Stimulated activated CD4-positive, alpha-beta T cell treated with anti-CD3 and anti-CD28 coated beads, TNF-alpha, amount 100 ng/mL, for 1 hour (primary cell): ENCODE data around the gene MAN1A1.
"Not testable (repeated sequence)": the region's sequence is repeated elsewhere in the genome, so short reads cannot be mapped to it uniquely, and the experiment has no call there.

Experiments
- DNase-seq, 3 donors: peaks; one replicate each; pipeline ENCODE4 v3.0.0-alpha.2; 2020; ENCODE audit warnings: low read depth in 3 of 3, low spot score in 1 of 3

Gene MAN1A1

DNA sequence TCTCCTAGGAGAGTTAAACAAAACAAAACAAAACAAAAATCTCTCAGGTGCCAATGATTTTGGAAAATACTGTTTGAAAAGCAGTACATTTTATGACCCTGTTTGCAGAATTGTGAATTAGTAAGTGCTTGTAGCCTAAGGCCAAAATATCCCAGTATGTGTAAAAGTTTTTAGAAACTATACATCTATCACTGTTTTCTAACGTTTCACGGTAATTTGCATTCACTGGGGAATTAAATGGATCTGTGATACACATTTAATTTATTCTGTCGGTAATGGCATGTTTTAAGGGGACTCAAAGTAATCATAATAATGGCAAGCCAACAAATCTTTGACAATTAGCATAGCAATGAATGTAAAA, 175.5 kb downstream of the MAN1A1 start:
- DNase-seq: no peak

DNA sequence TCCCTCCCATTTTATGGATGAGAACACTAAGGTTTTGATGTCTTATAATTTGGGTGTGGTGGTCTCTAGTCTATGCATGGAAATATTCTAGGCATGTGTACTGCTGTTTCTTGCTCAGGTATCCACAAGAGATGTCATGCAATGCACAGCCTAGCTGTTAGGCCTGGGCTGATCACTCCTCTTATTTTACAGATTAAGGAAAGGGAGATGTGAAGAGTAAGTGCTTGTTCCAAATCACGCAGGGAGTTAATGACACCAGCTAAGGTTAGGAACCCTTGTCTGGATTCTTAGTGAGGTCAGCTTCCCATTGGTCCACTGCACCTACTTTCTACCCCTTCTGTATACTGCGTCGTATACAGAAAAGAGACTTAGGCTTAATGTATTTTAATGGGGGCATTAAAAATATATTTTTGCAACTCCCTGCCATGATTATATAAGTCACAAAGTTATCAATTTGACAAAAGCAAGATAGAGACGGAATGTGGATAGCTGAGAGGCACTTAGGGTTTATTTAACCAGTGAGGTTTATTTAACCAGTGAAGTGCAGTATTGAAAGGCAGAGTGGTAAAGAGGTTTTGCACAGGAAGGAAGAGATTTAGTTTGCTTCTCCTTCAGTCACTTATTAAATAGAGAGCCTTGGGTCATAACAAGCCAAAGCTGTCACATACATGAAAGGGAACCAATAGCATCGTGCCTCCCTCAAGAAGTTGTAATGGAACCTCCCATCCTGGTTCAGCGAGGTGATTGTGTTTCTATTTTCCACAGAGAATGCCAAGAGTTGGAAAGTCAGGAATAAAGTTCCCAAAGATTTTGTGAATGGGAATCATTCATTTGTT, 176.1 kb downstream of the MAN1A1 start:
- DNase-seq: no peak

DNA sequence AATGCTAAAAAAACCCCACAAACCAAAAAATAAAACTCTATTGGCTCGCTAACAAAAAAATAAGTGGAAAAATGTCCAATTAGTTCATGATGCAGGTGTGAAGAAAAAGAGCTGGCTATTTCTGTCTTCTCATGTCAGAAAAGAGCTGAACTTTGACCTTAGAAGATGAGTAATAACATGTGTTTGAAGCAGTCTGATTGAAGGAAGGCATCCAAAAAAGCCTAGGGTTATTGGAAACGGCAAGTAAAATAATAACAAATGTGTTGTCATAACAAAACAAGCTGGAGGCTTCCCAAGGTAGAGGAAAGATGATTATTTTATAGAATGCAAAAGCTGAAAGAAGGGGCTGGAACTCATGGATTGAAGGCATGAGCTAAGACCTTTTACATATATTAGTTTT, 176.7 kb downstream of the MAN1A1 start:
- DNase-seq: no peak

DNA sequence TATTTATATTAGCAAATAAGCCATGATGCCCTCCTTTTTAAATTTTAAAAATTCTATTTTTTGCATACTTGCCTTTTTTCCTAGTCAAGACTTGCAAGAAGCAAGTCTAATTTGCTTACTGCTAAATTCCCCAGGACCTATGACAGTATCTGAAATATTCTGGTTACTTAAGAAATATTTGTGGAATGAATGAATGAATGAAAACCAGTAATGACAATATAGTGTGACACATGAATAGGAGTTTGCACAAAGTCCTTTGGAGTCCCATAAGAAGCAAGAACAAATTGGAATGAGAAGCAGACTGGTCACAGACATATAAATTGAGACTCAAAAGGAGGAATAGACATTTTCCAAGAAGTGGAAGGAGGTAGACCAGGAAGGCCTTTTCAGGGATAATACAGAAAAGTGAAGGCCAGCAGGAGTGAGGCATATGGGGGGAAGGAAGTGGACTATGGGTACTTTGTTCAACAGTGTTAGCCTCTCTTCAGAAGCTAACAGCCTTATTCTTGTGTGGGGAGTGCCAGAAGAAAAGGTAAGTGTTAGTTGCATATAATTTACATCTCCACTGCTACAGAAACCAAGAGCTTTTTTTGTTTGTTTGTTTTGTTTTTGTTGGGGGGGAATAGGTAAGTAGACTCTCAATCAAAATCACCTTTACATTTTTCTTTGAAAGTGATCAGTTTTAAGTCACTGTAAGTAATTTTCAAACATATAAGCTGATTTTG, 177.5 kb downstream of the MAN1A1 start:
- no peak for DNase-seq

DNA sequence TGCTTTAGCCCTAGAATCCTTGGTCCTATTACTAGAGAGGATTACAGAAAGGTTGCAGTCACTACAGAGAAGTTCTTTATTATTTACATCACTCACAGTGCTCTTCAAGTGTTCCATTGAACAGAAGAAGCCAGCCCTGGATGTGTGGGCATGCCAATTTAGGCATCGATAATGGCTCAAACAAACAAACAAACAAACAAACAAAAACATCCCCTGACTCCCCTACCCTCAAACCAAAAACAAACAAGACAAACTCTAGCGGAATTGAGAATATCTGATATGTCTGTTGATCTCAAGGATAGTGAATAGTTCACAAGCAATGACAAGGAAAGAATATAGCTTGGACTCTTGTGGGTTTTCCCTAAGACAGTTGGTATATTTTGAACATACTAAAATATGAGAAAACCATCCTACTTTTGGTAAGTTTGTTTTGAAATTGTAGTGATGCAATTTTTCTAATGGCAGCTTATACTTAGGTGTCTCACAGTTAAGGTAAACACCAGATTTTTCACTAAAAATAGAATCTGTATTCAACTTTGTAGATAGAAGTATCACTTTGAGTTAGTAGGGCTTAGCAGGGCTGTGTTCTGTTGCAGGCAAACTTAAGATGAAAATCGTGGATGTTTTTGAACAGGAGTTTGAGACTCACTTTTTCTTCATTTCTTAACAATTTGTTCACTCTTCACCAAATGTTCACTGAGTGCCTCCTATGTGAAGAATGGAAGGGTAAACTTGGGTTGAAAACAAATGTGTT, 178.3 kb downstream of the MAN1A1 start:
- DNase-seq: no peak

DNA sequence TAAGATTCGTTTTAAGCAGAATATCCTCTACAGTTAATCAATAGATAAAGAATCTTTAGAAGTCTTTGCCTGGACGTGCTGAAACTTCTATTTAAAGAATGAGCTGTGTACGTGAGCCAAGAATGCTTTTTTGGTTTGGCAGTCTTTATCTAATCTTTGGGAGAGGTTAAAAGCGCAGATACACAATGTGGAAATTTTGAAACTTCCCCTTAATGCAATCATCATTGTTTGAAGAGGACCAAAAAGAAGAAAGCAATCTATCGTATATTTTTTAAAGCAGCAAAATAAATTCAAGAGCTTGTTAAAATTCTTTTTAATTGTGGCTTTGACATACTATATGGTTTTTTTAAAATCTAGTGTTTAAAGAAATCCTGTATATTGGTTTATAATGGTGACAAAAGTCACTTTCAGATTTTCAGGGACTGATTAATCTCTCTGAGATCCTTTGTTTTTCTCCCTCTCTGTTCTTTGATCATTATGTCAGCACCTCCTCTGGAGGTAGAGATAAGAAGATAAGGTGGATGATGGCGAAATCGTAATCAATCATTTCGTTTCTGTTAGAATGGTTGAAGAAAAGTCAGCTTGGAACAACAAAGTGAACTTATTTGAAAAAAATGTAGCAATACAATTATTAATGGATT, 179.0 kb downstream of the MAN1A1 start:
- DNase-seq: no peak

DNA sequence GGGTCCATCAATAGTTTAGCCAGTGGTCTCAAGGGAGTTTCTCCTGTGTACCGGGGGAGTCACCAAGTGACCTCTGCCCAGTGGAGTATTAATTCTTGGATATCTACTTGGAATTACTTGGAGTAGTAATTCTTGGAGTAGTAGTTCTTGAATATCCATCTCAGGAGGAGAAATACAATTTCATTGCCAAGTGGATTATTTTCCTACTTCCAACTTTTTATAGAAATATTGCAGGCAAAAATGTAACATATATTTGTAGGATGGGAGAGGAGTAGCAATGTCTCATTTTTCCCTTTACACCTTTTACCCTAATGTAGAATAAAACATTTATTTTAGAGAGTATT, 179.5 kb downstream of the MAN1A1 start:
- no peak for DNase-seq

DNA sequence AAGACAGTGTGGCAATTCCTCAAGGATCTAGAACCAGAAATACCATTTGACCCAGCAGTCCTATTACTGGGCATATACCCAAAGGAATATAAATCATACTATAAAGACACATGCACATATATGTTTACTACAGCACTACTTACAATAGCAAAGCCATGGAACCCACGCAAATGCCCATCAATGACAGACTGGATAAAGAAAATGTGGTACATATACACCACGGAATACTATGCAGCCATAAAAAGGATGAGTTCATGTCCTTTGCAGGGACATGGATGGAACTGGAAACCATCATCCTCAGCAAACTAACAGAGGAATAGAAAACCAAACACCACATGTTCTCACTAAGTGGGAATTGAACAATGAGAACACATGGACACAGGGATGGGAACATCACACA, 180.2 kb downstream of the MAN1A1 start:
- DNase-seq: not testable (repeated sequence)

DNA sequence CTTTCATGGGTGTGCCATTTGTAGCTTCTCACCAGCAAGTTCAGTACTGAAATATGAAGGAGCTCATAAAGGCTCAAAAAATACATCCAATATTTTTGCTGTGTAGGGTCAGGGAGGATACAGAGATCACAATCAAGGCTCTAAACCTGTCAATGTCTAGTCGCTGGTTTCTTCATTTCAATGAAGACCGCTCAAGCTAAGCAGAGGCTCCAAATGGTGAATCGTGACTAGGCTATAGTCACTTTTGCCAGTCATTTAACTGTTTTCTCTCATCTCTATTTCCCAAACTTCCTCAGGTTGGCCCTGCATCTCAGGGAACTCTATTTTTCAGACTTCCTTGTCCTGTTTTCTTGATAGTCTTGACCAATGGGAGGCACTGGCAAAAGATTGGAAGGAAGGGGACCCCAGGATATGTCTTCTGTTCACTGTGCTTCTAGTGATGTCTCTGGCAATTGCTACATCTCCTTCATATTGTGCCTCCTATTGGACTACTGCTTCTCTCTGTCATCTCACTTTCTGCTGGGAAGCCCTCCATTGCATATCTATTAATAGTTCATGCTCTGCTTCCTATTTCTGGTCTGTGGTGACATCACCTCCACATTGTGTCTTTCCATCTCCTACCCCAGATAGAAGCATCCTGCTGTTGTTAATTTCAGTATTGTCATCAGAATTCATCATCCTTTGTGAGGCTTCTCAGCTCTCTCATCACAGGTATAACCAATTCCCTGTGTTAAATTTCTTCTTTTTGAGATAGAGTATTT, 183.4 kb downstream of the MAN1A1 start:
- DNase-seq: no peak

DNA sequence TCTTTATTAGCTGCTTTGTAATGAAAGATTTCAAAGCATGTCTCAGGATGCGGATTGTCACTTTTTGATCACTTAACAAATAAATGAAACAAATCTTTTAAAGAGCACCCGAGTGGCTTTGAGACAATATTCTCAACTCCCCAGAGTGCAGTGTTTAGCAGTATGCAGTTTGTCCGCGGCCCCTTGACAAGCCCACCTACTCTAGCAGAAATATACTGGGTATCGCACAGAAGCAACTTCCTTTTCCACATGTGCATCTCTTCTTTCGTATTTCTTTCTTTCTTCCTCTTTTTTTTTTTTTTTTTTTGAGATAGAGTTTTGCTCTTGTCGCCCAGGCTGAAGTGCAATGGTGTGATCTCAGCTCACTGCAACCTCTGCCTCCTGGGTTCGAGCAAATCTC, 186.6 kb downstream of the MAN1A1 start:
- DNase-seq: no peak

DNA sequence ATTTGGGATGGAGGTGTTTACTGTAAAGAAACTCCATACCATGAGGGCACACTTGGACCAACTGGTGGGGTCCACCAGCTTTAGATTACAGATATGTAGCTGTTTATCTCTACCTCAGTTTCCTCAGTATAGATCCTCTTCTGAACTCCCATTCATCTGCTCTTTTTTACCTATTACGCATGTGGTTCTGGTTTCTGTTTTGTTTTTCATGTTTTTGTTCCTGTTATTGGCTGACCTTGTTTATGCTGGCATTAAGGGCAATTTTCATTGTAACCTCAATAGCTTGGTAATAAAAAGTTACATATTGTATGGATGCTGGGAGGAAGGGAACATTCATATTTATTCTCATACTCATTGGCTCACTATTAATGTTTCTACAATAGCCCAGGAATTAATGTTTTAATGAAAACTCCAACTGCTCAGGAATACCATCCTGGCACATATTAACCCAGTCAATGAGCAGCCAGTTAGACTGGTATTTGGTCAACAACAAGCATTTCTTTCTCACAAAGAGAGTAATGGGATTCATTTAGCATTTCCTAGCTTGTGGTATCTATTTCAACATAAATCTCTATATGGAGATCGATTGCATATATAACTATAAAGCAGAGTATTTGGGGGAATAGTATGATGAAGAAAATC, 187.3 kb downstream of the MAN1A1 start:
- no peak for DNase-seq

DNA sequence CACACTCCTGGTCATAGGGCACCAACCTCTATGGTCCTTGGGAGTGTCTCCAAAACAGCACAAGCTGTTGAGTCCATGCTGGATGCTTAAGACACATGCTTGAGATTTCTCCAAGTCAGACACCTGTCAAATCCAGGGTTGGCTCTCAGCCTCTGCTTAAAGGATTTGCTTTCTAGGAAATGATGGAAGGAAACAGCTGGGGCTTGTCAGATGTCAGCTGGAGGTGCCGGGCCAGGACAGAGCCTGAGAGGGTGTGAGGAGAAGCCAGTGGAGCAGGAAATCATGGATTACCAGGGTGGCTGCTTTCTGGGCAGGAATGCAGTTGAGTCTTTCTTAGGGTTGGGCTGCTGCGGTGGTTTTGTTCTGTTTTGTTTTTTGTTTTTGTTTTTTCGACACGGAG, 188.1 kb downstream of the MAN1A1 start:
- no peak for DNase-seq

DNA sequence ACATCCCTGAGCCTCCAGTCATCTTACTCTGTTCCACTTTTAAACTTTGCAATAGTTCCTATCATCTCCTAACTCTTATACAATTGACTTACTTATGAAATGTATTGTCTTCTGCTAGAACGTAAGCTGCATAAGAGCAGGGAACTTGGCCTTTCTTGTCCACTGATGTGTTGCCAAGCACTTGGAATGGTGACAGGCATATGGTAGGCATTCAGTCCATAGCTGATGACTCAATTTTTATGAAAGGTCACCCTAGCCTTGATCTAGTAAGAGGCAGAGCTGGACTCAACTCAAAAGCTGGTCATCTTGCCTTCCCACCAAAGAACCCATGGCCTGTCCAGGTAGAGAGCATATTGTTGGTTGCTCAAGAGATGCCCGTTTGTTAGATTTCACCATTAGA, 188.7 kb downstream of the MAN1A1 start:
- DNase-seq: no peak

DNA sequence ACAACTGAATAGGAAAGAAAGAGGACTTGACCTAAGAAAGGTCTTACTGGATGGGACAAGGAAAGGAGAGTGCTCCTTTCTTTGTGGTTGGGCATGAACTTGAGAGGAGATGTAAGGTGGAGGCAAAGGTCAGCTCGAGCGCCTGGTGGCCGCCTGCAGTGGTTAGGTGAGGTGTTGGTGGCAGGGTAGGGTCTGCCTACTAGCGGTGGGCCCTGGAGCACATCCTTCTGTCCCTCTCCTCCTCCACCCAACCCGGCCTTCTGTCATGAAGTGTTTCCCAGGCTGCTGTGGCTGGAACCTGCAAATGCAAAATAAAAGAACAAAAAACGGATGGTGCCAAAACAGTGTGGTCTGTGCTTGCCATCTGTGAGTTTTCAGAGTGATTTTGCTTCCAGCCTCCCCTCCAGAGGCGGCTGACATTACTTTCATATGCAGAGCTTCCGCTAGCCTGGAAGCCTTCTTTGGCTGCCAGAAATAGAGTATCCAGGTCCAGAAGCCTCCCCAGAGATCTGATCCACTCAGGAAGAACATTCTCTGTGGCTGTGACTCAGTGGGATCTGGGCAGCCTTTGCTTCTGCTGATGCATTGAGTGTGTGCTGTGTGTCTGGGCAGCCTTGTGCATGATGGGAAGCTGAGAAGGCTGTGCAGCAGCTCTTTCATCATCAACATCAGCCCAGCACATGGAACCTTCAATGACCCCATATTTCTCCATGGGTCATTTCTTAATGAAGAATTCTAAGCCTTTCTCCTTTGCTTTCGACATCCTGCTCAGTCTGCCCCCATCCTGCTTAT, 191.3 kb downstream of the MAN1A1 start:
- no peak for DNase-seq

DNA sequence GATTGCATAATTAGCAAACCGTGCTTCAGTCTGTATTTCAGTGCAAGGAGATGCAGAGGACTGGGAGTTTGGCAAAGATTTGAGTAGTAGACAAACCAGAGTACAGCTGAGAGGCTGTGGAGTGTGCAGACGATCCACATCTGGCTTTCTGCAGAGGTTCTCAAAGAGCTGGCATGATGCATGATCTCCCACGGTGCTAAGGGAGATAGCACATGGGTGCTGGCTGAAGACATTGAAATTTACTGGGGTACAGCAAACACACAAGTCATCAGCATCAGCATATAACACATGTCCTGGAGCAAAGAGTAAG, 192.1 kb downstream of the MAN1A1 start:
- no peak for DNase-seq

DNA sequence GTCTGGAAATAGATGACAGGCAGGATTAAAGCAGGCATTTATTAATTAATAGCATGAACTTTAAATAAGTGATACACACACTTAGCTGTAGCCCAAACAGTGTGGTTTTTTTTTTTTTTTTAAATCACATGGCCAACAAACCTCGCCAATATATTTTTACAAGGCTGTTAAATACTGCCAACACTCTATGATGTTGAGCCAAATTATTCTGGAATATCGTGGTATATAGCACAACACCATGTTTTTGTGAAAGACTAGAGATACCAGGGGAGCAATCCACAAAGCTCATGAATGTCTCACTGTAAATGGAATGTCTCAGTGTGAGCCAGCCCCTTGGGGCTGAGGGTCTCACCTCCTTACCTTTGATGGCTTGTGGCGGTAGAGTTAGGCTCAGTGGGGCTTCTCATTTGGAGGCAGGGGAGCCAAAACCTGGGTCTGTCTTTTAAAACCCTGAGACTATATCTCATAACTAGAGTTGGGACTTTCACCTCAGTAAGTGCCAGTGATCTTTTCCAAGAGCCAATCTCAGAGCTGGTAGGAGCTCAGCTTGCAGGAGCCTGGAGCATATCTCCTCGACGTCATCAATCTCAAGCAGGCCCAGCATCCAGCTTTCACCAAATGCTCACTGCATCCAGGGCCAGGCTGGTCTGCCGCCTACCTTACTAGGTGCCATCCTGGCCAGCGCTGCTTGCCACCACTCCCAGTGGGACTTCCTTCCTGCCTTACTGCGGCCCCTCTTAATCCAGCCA, 192.6 kb downstream of the MAN1A1 start:
- no peak for DNase-seq

DNA sequence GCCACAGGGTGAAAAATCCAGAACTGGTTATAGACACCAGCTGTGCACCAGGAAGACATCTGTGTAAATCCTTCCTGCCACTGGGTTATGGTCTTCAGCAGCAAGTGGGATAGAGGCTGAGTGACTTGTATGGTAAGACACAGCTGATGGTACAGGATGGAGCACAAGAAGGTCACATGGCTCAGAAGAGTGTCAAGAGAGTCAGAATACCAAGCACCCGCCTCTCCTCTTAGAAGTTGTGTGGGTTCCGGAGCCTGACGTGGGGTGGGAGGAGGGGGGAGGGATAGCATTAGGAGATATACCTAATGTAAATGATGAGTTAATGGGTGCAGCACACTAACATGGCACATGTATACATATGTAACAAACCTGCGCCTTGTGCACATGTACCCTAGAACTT, 193.5 kb downstream of the MAN1A1 start:
- DNase-seq: not testable (repeated sequence)

DNA sequence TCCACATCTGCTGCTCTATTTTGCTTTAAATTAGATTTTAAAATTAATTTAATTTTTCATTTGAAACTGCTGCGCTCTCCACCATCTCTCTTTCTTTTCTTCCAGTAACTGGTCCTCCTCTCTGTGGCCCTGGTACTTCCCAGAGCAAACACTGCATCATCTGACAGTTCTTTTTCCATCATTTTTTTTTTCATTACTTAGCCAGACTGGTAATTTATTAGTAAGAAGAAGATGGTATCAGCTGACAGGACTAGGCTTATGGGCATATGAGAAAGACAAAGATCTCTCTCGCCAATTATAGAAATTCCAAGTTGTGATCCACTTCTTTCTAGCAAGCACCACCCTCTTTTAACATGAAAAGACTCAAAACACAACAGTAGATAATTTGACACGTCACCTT, 197.4 kb downstream of the MAN1A1 start:
- no peak for DNase-seq
